ENCODE results near the gene FNDC3B.

- TF ChIP-seq CTCF (IDR thresholded peaks at IDR 0.05) (no peak), POLR2A (IDR thresholded peaks at IDR 0.05) (no peak), EP300 (IDR thresholded peaks at IDR 0.05) (no peak)
Observed at GRCh38 chr3:172111163-172111562, 71.8 kb downstream of the FNDC3B start.
